ENCODE data around the gene NAA16.

GRCh38 chr13:41307884-41308640 is 3.0 kb upstream of the NAA16 start:
- TF ChIP-seq FOSL2 (IDR thresholded peaks at IDR 0.05; ENCODE audit: borderline replicate concordance, low read depth) (no peak), CTCF (IDR thresholded peaks at IDR 0.05) (no peak), NRF1 (IDR thresholded peaks at IDR 0.05; ENCODE audit: low read depth, low read length) (no peak), TAF1 (IDR thresholded peaks at IDR 0.05; ENCODE audit: borderline replicate concordance, low read depth, low read length) (no peak), NFIC (IDR thresholded peaks at IDR 0.05; ENCODE audit: borderline replicate concordance) (no peak), SMC3 (IDR thresholded peaks at IDR 0.05; ENCODE audit: low read depth, low read length) (no peak), EZH2phosphoT487 (IDR thresholded peaks at IDR 0.05; ENCODE audit: borderline replicate concordance, low read depth) (no peak), SIN3A (IDR thresholded peaks at IDR 0.05; ENCODE audit: borderline replicate concordance, low read depth, low read length) (no peak), TEAD4 (IDR thresholded peaks at IDR 0.05; ENCODE audit: borderline replicate concordance, insufficient read depth) (no peak), POLR2AphosphoS5 (IDR thresholded peaks at IDR 0.05; ENCODE audit: low read depth, low read length) (no peak), REST (IDR thresholded peaks at IDR 0.05; ENCODE audit: low read depth, low read length) (no peak), EP300 (IDR thresholded peaks at IDR 0.05; ENCODE audit: borderline replicate concordance in 1 of 2, low read depth in 1 of 2, low read length in 1 of 2) (no peak)
- TF ChIP-seq, protein P1, sequence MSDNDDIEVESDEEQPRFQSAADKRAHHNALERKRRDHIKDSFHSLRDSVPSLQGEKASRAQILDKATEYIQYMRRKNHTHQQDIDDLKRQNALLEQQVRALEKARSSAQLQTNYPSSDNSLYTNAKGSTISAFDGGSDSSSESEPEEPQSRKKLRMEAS (IDR thresholded peaks at IDR 0.05; ENCODE audit: low read depth) = no peak
- TF ChIP-seq, protein P2, sequence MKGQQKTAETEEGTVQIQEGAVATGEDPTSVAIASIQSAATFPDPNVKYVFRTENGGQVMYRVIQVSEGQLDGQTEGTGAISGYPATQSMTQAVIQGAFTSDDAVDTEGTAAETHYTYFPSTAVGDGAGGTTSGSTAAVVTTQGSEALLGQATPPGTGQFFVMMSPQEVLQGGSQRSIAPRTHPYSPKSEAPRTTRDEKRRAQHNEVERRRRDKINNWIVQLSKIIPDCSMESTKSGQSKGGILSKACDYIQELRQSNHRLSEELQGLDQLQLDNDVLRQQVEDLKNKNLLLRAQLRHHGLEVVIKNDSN (IDR thresholded peaks at IDR 0.05; ENCODE audit: borderline replicate concordance, low read depth) = no peak
